ENCODE measurements around the gene MMP14. TPM values are rescaled to one million over a fixed set of nuclear protein-coding genes. Genes with fewer than 3 reads are reported as not detected.

The MMP14 gene
- total and polyA plus RNA-seq, 2 of the 13 experiments (the other 11 are each of a cell fraction or from before 2014, with no cell fraction given), result 5.2 to 9.8 TPM

- peak; percentile 62; the same call in 1 of the 2 replicates for TF ChIP-seq PRDM15 (CRISPR knock-in tag; IDR thresholded peaks at IDR 0.05)
- peak; percentile 91 for TF ChIP-seq KLF6 (CRISPR knock-in tag; IDR thresholded peaks at IDR 0.05)
- TF ChIP-seq ZNF513 (CRISPR knock-in tag; conservative IDR thresholded peaks at IDR 0.05), result peak; percentile 80; the same call in 1 of the 2 replicates
- TF ChIP-seq SMAD9 (CRISPR knock-in tag; IDR thresholded peaks at IDR 0.05), result peak; percentile 92; the same call in 1 of the 2 replicates
- TF ChIP-seq TCF7 (IDR thresholded peaks at IDR 0.05; ENCODE audit: low read depth), result peak; percentile 61; the same call in 1 of the 2 replicates
- peak; percentile 39; the same call in 1 of the 2 replicates for TF ChIP-seq ZBTB42 (CRISPR knock-in tag; IDR thresholded peaks at IDR 0.05)
- no peak for TF ChIP-seq EZH2 (conservative IDR thresholded peaks at IDR 0.05; ENCODE audit: low read depth, low read length)
- peak; percentile 30; the same call in 1 of the 2 replicates for TF ChIP-seq ZNF737 (CRISPR knock-in tag; IDR thresholded peaks at IDR 0.05; ENCODE audit: borderline replicate concordance)
- peak; percentile 96 for TF ChIP-seq FOXP4 (CRISPR knock-in tag; IDR thresholded peaks at IDR 0.05)
- TF ChIP-seq ZFP36L2 (CRISPR knock-in tag; IDR thresholded peaks at IDR 0.05), result peak; percentile 17; the same call in 1 of the 2 replicates
- peak; percentile 48; the same call in 1 of the 2 replicates for TF ChIP-seq ZNF749 (CRISPR knock-in tag; IDR thresholded peaks at IDR 0.05; ENCODE audit: borderline replicate concordance)
- TF ChIP-seq ZNF274 (CRISPR knock-in tag; IDR thresholded peaks at IDR 0.05), result peak; percentile 98
- peak; percentile 68; the same call in 1 of the 2 replicates for TF ChIP-seq SMAD1 (CRISPR knock-in tag; IDR thresholded peaks at IDR 0.05; ENCODE audit: borderline replicate concordance, low read depth)
- no peak; the same call in 1 of the 2 replicates for TF ChIP-seq ZBTB20 (CRISPR knock-in tag; IDR thresholded peaks at IDR 0.05; ENCODE audit: borderline replicate concordance, low read depth)
- TF ChIP-seq DNMT1 (CRISPR knock-in tag; IDR thresholded peaks at IDR 0.05), result peak; percentile 92; the same call in 1 of the 2 replicates
- peak; percentile 88; the same call in 1 of the 2 replicates for TF ChIP-seq REL (CRISPR knock-in tag; conservative IDR thresholded peaks at IDR 0.05)
- TF ChIP-seq NFIC (IDR thresholded peaks at IDR 0.05; ENCODE audit: low read length), result peak; percentile 74; the same call in 1 of the 2 replicates
- peak; percentile 71; the same call in 1 of the 2 replicates for TF ChIP-seq ZNF383 (CRISPR knock-in tag; IDR thresholded peaks at IDR 0.05; ENCODE audit: borderline replicate concordance)
- TF ChIP-seq FOSL1 (CRISPR knock-in tag; IDR thresholded peaks at IDR 0.05; ENCODE audit: borderline replicate concordance), result 0 out of 2 replicates have a peak, but pooled peaks have one; percentile 8
- 0 out of 2 replicates have a peak, but pooled peaks have one; percentile 92 for TF ChIP-seq PAWR (CRISPR knock-in tag; IDR thresholded peaks at IDR 0.05; ENCODE audit: borderline replicate concordance)
- TF ChIP-seq ZNF317 (CRISPR knock-in tag; IDR thresholded peaks at IDR 0.05), result peak; percentile 88; the same call in 1 of the 2 replicates
Observed at GRCh38 chr14:22871224-22872032, 35.0 kb downstream of the MMP14 start, which contains the start of gene LRP10 (continued).
